HepG2 (cell line): ENCODE measurements around the gene EPM2A. TPM values are rescaled to one million over a fixed set of nuclear protein-coding genes. Genes with fewer than 3 reads are reported as not detected.

Source experiments
- ATAC-seq: fragments of 200-7000 bp; cut with Tn5 transposase; 3 replicates; pipeline ENCODE4 v1.9.1; 2020; ENCODE audit warnings: mild to moderate bottlenecking, moderate library complexity
- BruUV-seq: library from RNA; stranded (reverse); fragments of 400-500 nt; replicated peaks from 2 replicates; lab custom pipeline; 2021; lab: Mats Ljungman, UMichigan
- CTCF ChIA-PET: fragments of 300-600 bp; formaldehyde crosslinking; extraction: SDS; loops from one replicate; lab custom pipeline; 2021; ENCODE audit warnings: low total read pairs, inconsistent platforms, low intra/inter-chr PET ratio; lab: Yijun Ruan, JAX
- POLR2A ChIA-PET: fragments of 350-600 bp; sonication (Branson Sonifier 250); formaldehyde crosslinking; loops from one replicate; lab custom pipeline; 2020; ENCODE audit warnings: antibody characterized with exemption, inconsistent platforms; lab: Yijun Ruan, JAX
- DNase-seq: peaks from one replicate; pipeline ENCODE4 v3.0.0-alpha.2; 2015; ENCODE audit warnings: low spot score
- FAIRE-seq: peaks from 3 replicates; lab custom pipeline; 2011; peaks lifted over from hg19 to GRCh38; lab: Jason Lieb, UNC
- H2AFZ ChIP-seq: one replicate; pipeline ENCODE4 v1.6.1; 2011; ENCODE audit warnings: low read length, inconsistent platforms
- H3K27ac ChIP-seq: fragments of 300-600 bp; 3 replicates; pipeline ENCODE4 v1.8.0; 2011; ENCODE audit warnings: mixed run types, mild to moderate bottlenecking, mixed read lengths, low read length, inconsistent platforms; ENCODE audit not compliant: insufficient read depth; ENCODE audit errors: extremely low read length
- H3K27me3 ChIP-seq, 2 experiments: fragments of 200-600 bp in 1 of 2; 2 replicates in 1 of 2; 3 replicates in 1 of 2; pipeline versions ENCODE4 v1.6.0 to v1.8.0; 2011; ENCODE audit warnings: low read length in 2 of 2, mild to moderate bottlenecking in 2 of 2, moderate library complexity in 2 of 2, inconsistent platforms in 1 of 2; ENCODE audit not compliant: insufficient read depth in 2 of 2, control insufficient read depth in 1 of 2
- H3K36me3 ChIP-seq, 2 experiments: fragments of 200-600 bp in 1 of 2; replicated peaks in 1 of 2; 2 replicates in 1 of 2; 3 replicates in 1 of 2; pipeline versions ENCODE4 v1.5.1 to v1.8.0; 2011; ENCODE audit warnings: low read length in 2 of 2, inconsistent platforms in 1 of 2; ENCODE audit not compliant: insufficient read depth in 2 of 2, control insufficient read depth in 1 of 2
- H3K4me1 ChIP-seq: 2 replicates; pipeline ENCODE4 v1.5.1; 2012; ENCODE audit warnings: low read length, inconsistent platforms; ENCODE audit not compliant: insufficient read depth
- H3K4me2 ChIP-seq: 2 replicates; pipeline ENCODE4 v1.6.0; 2011; ENCODE audit warnings: low read depth, low read length, inconsistent platforms
- H3K4me3 ChIP-seq, 3 experiments: fragments of 200-600 bp in 1 of 3; sonication (generic), shearing (Covaris generic) in 1 of 3; replicated peaks in 1 of 3; 2 replicates each; pipeline ENCODE4 v1.5.1; 2011 to 2016; ENCODE audit warnings: low read length in 3 of 3, inconsistent platforms in 2 of 3, low read depth in 2 of 3, mild to moderate bottlenecking in 2 of 3, control low read depth in 1 of 3, mixed read lengths in 1 of 3; ENCODE audit not compliant: insufficient read depth in 1 of 3
- H3K79me2 ChIP-seq: one replicate; pipeline ENCODE4 v1.6.1; 2011; ENCODE audit warnings: low read length, inconsistent platforms; ENCODE audit not compliant: insufficient read depth
- H3K9ac ChIP-seq: 2 replicates; pipeline ENCODE4 v1.6.0; 2011; ENCODE audit warnings: mild to moderate bottlenecking, low read depth, low read length, inconsistent platforms; ENCODE audit not compliant: insufficient read depth
- H3K9me3 ChIP-seq: 2 replicates; pipeline ENCODE4 v1.5.1; 2012; ENCODE audit warnings: mild to moderate bottlenecking, low read length
- H4K20me1 ChIP-seq: 2 replicates; pipeline ENCODE4 v1.6.0; 2011; ENCODE audit warnings: inconsistent platforms, mild to moderate bottlenecking, low read length, moderate library complexity; ENCODE audit not compliant: insufficient read depth
- HES4 ChIP-seq: sonication (generic); formaldehyde crosslinking; IDR thresholded peaks from 2 replicates; pipeline ENCODE4 v1.9.0; 2021; ENCODE audit warnings: mild to moderate bottlenecking, missing genetic modification reagents, borderline replicate concordance
- ZNF740 ChIP-seq: sonication (generic); formaldehyde crosslinking; IDR thresholded peaks from 2 replicates; pipeline ENCODE4 v1.4.0; 2020; ENCODE audit warnings: missing genetic modification reagents
- WGBS: methylation state at CpG from one replicate; pipeline ENCODE4 v1.1.6; 2017; ENCODE audit warnings: low lambda C conversion rate; 5-methylcytosine and 5-hydroxymethylcytosine counted together
- in situ Hi-C: cut with HindIII; loops from 2 replicates; pipeline ENCODE4 v1.10.0; 2017; ENCODE audit warnings: low pct_unique_long_range_greater_than_20kb; ENCODE audit not compliant: extremely low pct_ligation_motif_present
- intact Hi-C: fragments of 100-400 bp; cut with micrococcal nuclease; formaldehyde crosslinking; loops from one replicate; pipeline ENCODE4 v1.10.0; 2022; ENCODE audit not compliant: unreplicated experiment
- polyA plus RNA-seq, 8 experiments: library from polyadenylated mRNA; depleted of rRNA in 3 of 8; stranded (reverse) in 7 of 8; unstranded in 1 of 8; fragments of >200 nt; fragmentation: Illumina TruSeq in 4 of 8; extraction: Trizol in 4 of 8; gene quantifications; 2 replicates each; pipeline versions ENCODE4 v1.2.1 to v1.2.3, GENCODE V29; 2011 to 2016; ENCODE audit warnings: low read depth in 4 of 8, missing spikeins in 1 of 8, mixed read lengths in 1 of 8; ENCODE audit not compliant: insufficient read depth in 1 of 8
- small RNA-seq, 3 experiments: library from RNA; depleted of rRNA; stranded (forward); fragments of <200 nt; gene quantifications; one replicate each; pipeline ENCODE3, GENCODE V24; 2012; ENCODE audit warnings: low read depth in 2 of 3, low replicate concordance in 1 of 3; ENCODE audit not compliant: insufficient read length in 3 of 3, insufficient read depth in 2 of 3
- total RNA-seq, 5 experiments: library from RNA; depleted of rRNA; stranded (reverse); fragments of >200 nt; fragmentation: Illumina TruSeq; extraction: Trizol; gene quantifications; 2 replicates each; pipeline ENCODE4 v1.2.3, GENCODE V29; 2016; ENCODE audit warnings: low read depth in 1 of 5

EPM2A gene
- total and polyA plus RNA-seq, 2 of the 13 experiments (the other 11 are each of a cell fraction or from before 2014, with no cell fraction given): 4.6 to 9.2 TPM

DNA sequence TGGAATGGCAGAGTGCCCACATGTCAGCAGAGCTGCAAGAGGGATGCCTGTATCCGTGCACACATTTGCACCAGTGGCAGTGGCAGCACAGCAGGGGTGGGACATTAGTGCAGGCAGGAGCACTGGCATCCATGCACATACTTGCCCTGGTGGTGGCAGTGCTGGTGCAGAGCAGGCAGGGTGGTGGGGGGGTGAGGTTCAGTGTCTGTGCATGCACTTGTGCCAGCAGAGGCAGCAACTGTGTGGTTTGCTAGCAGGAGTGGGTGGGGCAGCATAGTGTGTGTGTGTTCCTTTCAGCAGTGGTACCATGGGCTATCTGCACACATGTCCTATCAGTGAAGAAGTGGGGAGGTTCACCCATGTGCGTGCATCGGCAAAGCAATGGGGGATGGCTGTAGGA is 151.6 kb downstream of the EPM2A start:
- Histone ChIP-seq H2AFZ (no peak overlapping the region), H3K4me1 (no peaks in the 10 kb centered on the region), H3K27me3 (no peaks in the 10 kb centered on the region), H3K4me2 (no peak overlapping the region), H3K36me3 (no peaks in the 10 kb centered on the region), H3K9me3 (no peaks in the 10 kb centered on the region), H4K20me1 (no peaks in the 10 kb centered on the region), H3K4me3 (no peak overlapping the region), H3K79me2 (no peaks in the 10 kb centered on the region)
- POLR2A ChIA-PET: no interaction called here
- ATAC-seq (peak; percentile 38; the same call in 1 of the 3 replicates), DNase-seq (no peak), FAIRE-seq (no peak)
- in situ Hi-C loops (no loop called here), intact Hi-C loops (no loop called here)
- CTCF ChIA-PET: no interaction called here
- 38% methylated on average over 3 of the region's 3 CpGs for WGBS
- BruUV-seq: no TSS peak
- TF ChIP-seq ZNF740 (CRISPR knock-in tag): peak; percentile 29; the same call in 1 of the 2 replicates
- no peak for TF ChIP-seq HES4 (CRISPR knock-in tag)
- TF ChIP-seq, all 625 proteins: peak for 1
- H3K27ac ChIP-seq: no peak overlapping the region
- no peak overlapping the region for H3K9ac ChIP-seq

Small RNA genes lying within 50 kb of the gene (small RNA-seq; reads per million reads assigned to genes)
- 0 reads per million in 3 experiments for gene AL023806.2

Other genes starting within 250 kb of the EPM2A start
- 7.1 and 11.4 TPM in 2 replicates for gene FBXO30, start 79.3 kb upstream of the EPM2A start, total RNA-seq (2016; rRNA removed; fragmentation: Illumina TruSeq; extraction: Trizol)
- 2.8 and 3.2 TPM in 2 replicates for gene FBXO30, start 79.3 kb upstream of the EPM2A start, polyA plus RNA-seq (2011; rRNA removed)
- gene SHPRH, start 228.8 kb upstream of the EPM2A start, total RNA-seq (2016; rRNA removed; fragmentation: Illumina TruSeq; extraction: Trizol): 17.6 and 22.3 TPM in 2 replicates
- gene SHPRH, start 228.8 kb upstream of the EPM2A start, polyA plus RNA-seq (2011; rRNA removed): 6.9 and 8.2 TPM in 2 replicates